ENCODE data around the gene MTHFD1L.

Gene MTHFD1L

GRCh38 chr6:151052021-151052646 is 186.6 kb downstream of the MTHFD1L start:
- DNase-seq = no peak
- H3K27me3 ChIP-seq = no peaks in the 10 kb centered on the region
- no peak overlapping the region for H3K4me3 ChIP-seq (ENCODE audit: low read depth, low read length)
- no peak for TF ChIP-seq CTCF (IDR thresholded peaks at IDR 0.05; ENCODE audit: low read depth, low read length)
- H3K9me3 ChIP-seq = no peaks in the 10 kb centered on the region
- H3K4me1 ChIP-seq = no peaks in the 10 kb centered on the region
- peaks cover 10% of the 10 kb centered on the region for H3K36me3 ChIP-seq

- peaks cover 8% of the 10 kb centered on the region for H3K36me3 ChIP-seq
- H3K9me3 ChIP-seq = no peaks in the 10 kb centered on the region
- H3K4me3 ChIP-seq (ENCODE audit: low read depth, low read length) = no peak overlapping the region
- DNase-seq = no peak
- TF ChIP-seq CTCF (IDR thresholded peaks at IDR 0.05; ENCODE audit: low read depth, low read length) = no peak
- no peaks in the 10 kb centered on the region for H3K4me1 ChIP-seq
- H3K27me3 ChIP-seq = no peaks in the 10 kb centered on the region
Observed at GRCh38 chr6:151054306-151054705, 188.8 kb downstream of the MTHFD1L start.

GRCh38 chr6:151056230-151056907 is 190.9 kb downstream of the MTHFD1L start:
- no peak for DNase-seq
- Histone ChIP-seq H3K4me1 (no peaks in the 10 kb centered on the region; the same call in 1 of the 2 replicates), H3K36me3 (peaks cover 8% of the 10 kb centered on the region), H3K27me3 (no peaks in the 10 kb centered on the region), H3K9me3 (no peaks in the 10 kb centered on the region), H3K4me3 (ENCODE audit: low read depth, low read length) (no peak overlapping the region)
- TF ChIP-seq CTCF (IDR thresholded peaks at IDR 0.05; ENCODE audit: low read depth, low read length) = no peak

GRCh38 chr6:151057061-151057460 is 191.6 kb downstream of the MTHFD1L start:
- Histone ChIP-seq H3K4me1 (no peaks in the 10 kb centered on the region; the same call in 1 of the 2 replicates), H3K27me3 (no peaks in the 10 kb centered on the region), H3K9me3 (no peaks in the 10 kb centered on the region), H3K36me3 (peaks cover 8% of the 10 kb centered on the region), H3K4me3 (ENCODE audit: low read depth, low read length) (no peak overlapping the region)
- TF ChIP-seq CTCF (IDR thresholded peaks at IDR 0.05; ENCODE audit: low read depth, low read length) = no peak
- DNase-seq = no peak

- no peaks in the 10 kb centered on the region for H3K27me3 ChIP-seq
- no peak overlapping the region for H3K4me3 ChIP-seq (ENCODE audit: low read depth, low read length)
- no peaks in the 10 kb centered on the region for H3K9me3 ChIP-seq
- no peak for TF ChIP-seq CTCF (IDR thresholded peaks at IDR 0.05; ENCODE audit: low read depth, low read length)
- no peaks in the 10 kb centered on the region; the same call in 1 of the 2 replicates for H3K4me1 ChIP-seq
- no peak for DNase-seq
- peaks cover 4% of the 10 kb centered on the region for H3K36me3 ChIP-seq
Observed at GRCh38 chr6:151058021-151058733, 192.7 kb downstream of the MTHFD1L start.
